HepG2 (cell line): ENCODE measurements around the gene ORC3. TPM values are rescaled to one million over a fixed set of nuclear protein-coding genes. Genes with fewer than 3 reads are reported as not detected.
A peak's percentile ranks its signal among the peaks of the same experiment; 100 is the strongest.

ENCODE experiments used
- BCL6 ChIP-seq: IDR thresholded peaks from 2 replicates; pipeline ENCODE4 v1.6.1; 2016; ENCODE audit warnings: missing genetic modification reagents, missing compliant biosample characterization
- CREB1 ChIP-seq, 2 experiments: fragments of 450-650 bp in 1 of 2; IDR thresholded peaks; 2 replicates each; pipeline ENCODE4 v1.6.1; 2016 to 2017; ENCODE audit warnings: control low read depth in 1 of 2, mild to moderate bottlenecking in 1 of 2, missing compliant biosample characterization in 1 of 2, missing genetic modification characterization in 1 of 2
- DNMT1 ChIP-seq: sonication (generic); formaldehyde crosslinking; IDR thresholded peaks from 2 replicates; pipeline ENCODE4 v1.5.1; 2020; ENCODE audit warnings: mild to moderate bottlenecking, missing genetic modification reagents
- EP300 ChIP-seq, 3 experiments: sonication (generic) in 1 of 3; formaldehyde crosslinking in 1 of 3; IDR thresholded peaks; 2 replicates each; pipeline versions ENCODE4 v1.5.1 to v1.6.1; 2011 to 2020; ENCODE audit warnings: low read depth in 2 of 3, low read length in 2 of 3, borderline replicate concordance in 1 of 3, improper control_type of control experiment in 1 of 3, mild to moderate bottlenecking in 1 of 3, missing genetic modification reagents in 1 of 3, moderate library complexity in 1 of 3
- FOSL2 ChIP-seq: sonication (generic); formaldehyde crosslinking; IDR thresholded peaks from 2 replicates; pipeline ENCODE4 v1.4.0; 2020; ENCODE audit warnings: missing genetic modification reagents
- FOXP1 ChIP-seq, 2 experiments: fragments of 450-650 bp in 1 of 2; IDR thresholded peaks; 2 replicates each; pipeline ENCODE4 v1.6.1; 2017 to 2018; ENCODE audit warnings: antibody characterized with exemption in 1 of 2
- GATAD2A ChIP-seq: IDR thresholded peaks from 2 replicates; pipeline ENCODE4 v1.6.1; 2016
- HDAC1 ChIP-seq: sonication (generic); formaldehyde crosslinking; IDR thresholded peaks from 2 replicates; pipeline ENCODE4 v1.5.1; 2020; ENCODE audit warnings: mild to moderate bottlenecking, missing genetic modification reagents
- KDM1A ChIP-seq: IDR thresholded peaks from 2 replicates; pipeline ENCODE4 v1.6.1; 2016; ENCODE audit warnings: missing compliant biosample characterization
- MAFK ChIP-seq, 2 experiments: IDR thresholded peaks in 1 of 2; conservative IDR thresholded peaks in 1 of 2; 2 replicates each; pipeline ENCODE4 v1.6.1; 2011; ENCODE audit warnings: improper control_type of control experiment in 2 of 2, low read length in 2 of 2
- MXD4 ChIP-seq: IDR thresholded peaks from 2 replicates; pipeline ENCODE4 v1.6.1; 2016; ENCODE audit warnings: mild to moderate bottlenecking, missing biosample characterization, missing genetic modification reagents
- NONO ChIP-seq, 2 experiments: fragments of 450-650 bp in 1 of 2; sonication (generic) in 1 of 2; formaldehyde crosslinking in 1 of 2; IDR thresholded peaks in 1 of 2; conservative IDR thresholded peaks in 1 of 2; 2 replicates each; pipeline versions ENCODE4 v1.6.1 to v1.8.0; 2017 to 2022; ENCODE audit warnings: mild to moderate bottlenecking in 1 of 2, missing genetic modification reagents in 1 of 2, moderate library complexity in 1 of 2
- NR2C2 ChIP-seq: sonication (generic); formaldehyde crosslinking; IDR thresholded peaks from 2 replicates; pipeline ENCODE4 v1.4.0; 2020; ENCODE audit warnings: missing genetic modification reagents, mild to moderate bottlenecking, moderate library complexity, borderline replicate concordance
- RARA ChIP-seq: IDR thresholded peaks from 2 replicates; pipeline ENCODE4 v1.6.1; 2016; ENCODE audit warnings: missing genetic modification reagents, missing compliant biosample characterization
- SNAI1 ChIP-seq: sonication (generic); formaldehyde crosslinking; IDR thresholded peaks from 2 replicates; pipeline ENCODE4 v1.5.0; 2020; ENCODE audit warnings: mild to moderate bottlenecking, missing genetic modification reagents, borderline replicate concordance
- SOX5 ChIP-seq: IDR thresholded peaks from 2 replicates; pipeline ENCODE4 v1.6.1; 2016; ENCODE audit warnings: borderline replicate concordance
- ZNF329 ChIP-seq: sonication (generic); formaldehyde crosslinking; IDR thresholded peaks from 2 replicates; pipeline ENCODE4 v1.9.0; 2021; ENCODE audit warnings: low read depth, mild to moderate bottlenecking, missing genetic modification reagents
- ZNF75D ChIP-seq: sonication (generic); formaldehyde crosslinking; IDR thresholded peaks from 2 replicates; pipeline ENCODE4 v1.8.1; 2023; ENCODE audit warnings: missing genetic modification reagents, mild to moderate bottlenecking, borderline replicate concordance
- polyA plus RNA-seq, 8 experiments: library from polyadenylated mRNA; depleted of rRNA in 3 of 8; stranded (reverse) in 7 of 8; unstranded in 1 of 8; fragments of >200 nt; fragmentation: Illumina TruSeq in 4 of 8; extraction: Trizol in 4 of 8; gene quantifications; 2 replicates each; pipeline versions ENCODE4 v1.2.1 to v1.2.3, GENCODE V29; 2011 to 2016; ENCODE audit warnings: low read depth in 4 of 8, missing spikeins in 1 of 8, mixed read lengths in 1 of 8; ENCODE audit not compliant: insufficient read depth in 1 of 8
- total RNA-seq, 5 experiments: library from RNA; depleted of rRNA; stranded (reverse); fragments of >200 nt; fragmentation: Illumina TruSeq; extraction: Trizol; gene quantifications; 2 replicates each; pipeline ENCODE4 v1.2.3, GENCODE V29; 2016; ENCODE audit warnings: low read depth in 1 of 5
- TF ChIP-seq, protein P1 (sequence below): IDR thresholded peaks from 2 replicates; pipeline ENCODE4 v1.6.1; 2012; ENCODE audit warnings: low read depth, low read length, improper control_type of control experiment
- TF ChIP-seq, protein P2 (sequence below): sonication (generic); formaldehyde crosslinking; IDR thresholded peaks from 2 replicates; pipeline ENCODE4 v1.8.1; 2023; ENCODE audit warnings: missing genetic modification reagents, mild to moderate bottlenecking, borderline replicate concordance
- TF ChIP-seq, protein P3 (sequence below): sonication (generic); formaldehyde crosslinking; IDR thresholded peaks from 2 replicates; pipeline ENCODE4 v1.4.0; 2020; ENCODE audit warnings: missing genetic modification reagents
- TF ChIP-seq, protein P4 (sequence below), 2 experiments: sonication (generic) in 1 of 2; formaldehyde crosslinking in 1 of 2; IDR thresholded peaks; 2 replicates each; pipeline versions ENCODE4 v1.4.0 to v1.6.1; 2018 to 2020; ENCODE audit warnings: missing genetic modification reagents in 2 of 2, borderline replicate concordance in 1 of 2, low read depth in 1 of 2, mild to moderate bottlenecking in 1 of 2, missing biosample characterization in 1 of 2

Gene ORC3
- total and polyA plus RNA-seq, 2 of the 13 experiments (the other 11 are each of a cell fraction or from before 2014, with no cell fraction given), result 21.8 to 43.5 TPM

DNA sequence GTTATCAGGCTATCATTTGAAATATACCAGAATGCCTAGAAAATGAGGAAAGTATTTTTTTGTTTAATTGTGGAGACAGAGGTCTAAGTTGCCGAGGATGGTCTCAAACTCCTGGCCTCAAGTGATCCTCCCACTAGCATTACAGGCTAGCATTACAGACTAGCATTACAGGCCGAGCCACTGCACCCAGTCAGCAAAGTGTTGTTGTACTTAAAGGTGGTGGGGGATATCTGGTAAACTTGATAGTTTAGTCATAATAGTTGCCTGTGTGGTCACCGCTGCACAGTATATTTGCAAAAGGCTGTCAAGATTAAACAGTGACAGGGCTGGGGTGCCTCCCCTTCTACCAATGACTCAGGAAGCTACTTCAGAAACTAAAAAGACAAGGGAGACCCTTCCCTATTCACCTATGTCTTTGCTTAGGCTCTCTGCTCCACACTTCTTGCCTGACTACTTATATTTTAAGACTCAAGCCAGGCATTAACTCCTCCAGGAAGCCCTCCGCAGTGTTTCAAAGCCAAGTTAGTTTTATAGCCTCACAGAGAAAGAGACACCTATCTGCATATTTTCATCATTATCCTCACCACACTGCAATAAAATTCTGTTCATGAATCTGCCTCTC lies 115.2 kb downstream of the ORC3 start (continued):
- 0 out of 2 replicates have a peak, but pooled peaks have one; percentile 18 for TF ChIP-seq SOX5 (CRISPR knock-in tag)
- peak; percentile 60 for TF ChIP-seq FOSL2 (CRISPR knock-in tag)
- no peak for TF ChIP-seq CREB1 (IDR thresholded peaks at IDR 0.05)
- 0 out of 2 replicates have a peak, but pooled peaks have one; percentile 5 for TF ChIP-seq CREB1 (CRISPR knock-in tag; IDR thresholded peaks at IDR 0.05)
- TF ChIP-seq GATAD2A (CRISPR knock-in tag), result peak; percentile 51
- TF ChIP-seq, protein P1, sequence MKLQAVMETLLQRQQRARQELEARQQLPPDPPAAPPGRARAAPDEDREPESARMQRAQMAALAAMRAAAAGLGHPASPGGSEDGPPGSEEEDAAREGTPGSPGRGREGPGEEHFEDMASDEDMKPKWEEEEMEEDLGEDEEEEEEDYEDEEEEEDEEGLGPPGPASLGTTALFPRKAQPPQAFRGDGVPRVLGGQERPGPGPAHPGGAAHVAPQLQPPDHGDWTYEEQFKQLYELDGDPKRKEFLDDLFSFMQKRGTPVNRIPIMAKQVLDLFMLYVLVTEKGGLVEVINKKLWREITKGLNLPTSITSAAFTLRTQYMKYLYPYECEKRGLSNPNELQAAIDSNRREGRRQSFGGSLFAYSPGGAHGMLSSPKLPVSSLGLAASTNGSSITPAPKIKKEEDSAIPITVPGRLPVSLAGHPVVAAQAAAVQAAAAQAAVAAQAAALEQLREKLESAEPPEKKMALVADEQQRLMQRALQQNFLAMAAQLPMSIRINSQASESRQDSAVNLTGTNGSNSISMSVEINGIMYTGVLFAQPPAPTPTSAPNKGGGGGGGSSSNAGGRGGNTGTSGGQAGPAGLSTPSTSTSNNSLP, result peak; percentile 34; the same call in 1 of the 2 replicates
- TF ChIP-seq, protein P2, sequence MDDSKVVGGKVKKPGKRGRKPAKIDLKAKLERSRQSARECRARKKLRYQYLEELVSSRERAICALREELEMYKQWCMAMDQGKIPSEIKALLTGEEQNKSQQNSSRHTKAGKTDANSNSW (CRISPR knock-in tag), result no peak
- TF ChIP-seq, protein P3, sequence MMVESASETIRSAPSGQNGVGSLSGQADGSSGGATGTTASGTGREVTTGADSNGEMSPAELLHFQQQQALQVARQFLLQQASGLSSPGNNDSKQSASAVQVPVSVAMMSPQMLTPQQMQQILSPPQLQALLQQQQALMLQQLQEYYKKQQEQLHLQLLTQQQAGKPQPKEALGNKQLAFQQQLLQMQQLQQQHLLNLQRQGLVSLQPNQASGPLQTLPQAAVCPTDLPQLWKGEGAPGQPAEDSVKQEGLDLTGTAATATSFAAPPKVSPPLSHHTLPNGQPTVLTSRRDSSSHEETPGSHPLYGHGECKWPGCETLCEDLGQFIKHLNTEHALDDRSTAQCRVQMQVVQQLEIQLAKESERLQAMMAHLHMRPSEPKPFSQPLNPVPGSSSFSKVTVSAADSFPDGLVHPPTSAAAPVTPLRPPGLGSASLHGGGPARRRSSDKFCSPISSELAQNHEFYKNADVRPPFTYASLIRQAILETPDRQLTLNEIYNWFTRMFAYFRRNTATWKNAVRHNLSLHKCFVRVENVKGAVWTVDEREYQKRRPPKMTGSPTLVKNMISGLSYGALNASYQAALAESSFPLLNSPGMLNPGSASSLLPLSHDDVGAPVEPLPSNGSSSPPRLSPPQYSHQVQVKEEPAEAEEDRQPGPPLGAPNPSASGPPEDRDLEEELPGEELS, result peak; percentile 36; the same call in 1 of the 2 replicates
- TF ChIP-seq BCL6 (CRISPR knock-in tag), result no peak
- no peak for TF ChIP-seq HDAC1 (CRISPR knock-in tag)
- no peak for TF ChIP-seq ZNF75D (CRISPR knock-in tag)
- no peak for TF ChIP-seq MXD4 (CRISPR knock-in tag)
- no peak for TF ChIP-seq SNAI1 (CRISPR knock-in tag)
- TF ChIP-seq NR2C2 (CRISPR knock-in tag), result no peak
- no peak for TF ChIP-seq ZNF329 (CRISPR knock-in tag)
- TF ChIP-seq RARA (CRISPR knock-in tag), result 0 out of 2 replicates have a peak, but pooled peaks have one; percentile 8
- no peak for TF ChIP-seq NONO (IDR thresholded peaks at IDR 0.05)
- TF ChIP-seq NONO (CRISPR knock-in tag; conservative IDR thresholded peaks at IDR 0.05), result 0 out of 2 replicates have a peak, but pooled peaks have one; percentile 23
- no peak for TF ChIP-seq KDM1A (CRISPR knock-in tag)
- TF ChIP-seq MAFK (conservative IDR thresholded peaks at IDR 0.05 in 1 of 2, IDR thresholded peaks at IDR 0.05 in 1 of 2; ENCODE audit: low read length in 2 of 2), result peak in 1 of 2 experiments; percentile 24; a peak in 2 of 4 replicates
- TF ChIP-seq EP300 (IDR thresholded peaks at IDR 0.05; ENCODE audit: low read depth in 2 of 2, low read length in 2 of 2), result peak in 1 of 2 experiments; percentile 27; a peak in 1 of 4 replicates
- no peak for TF ChIP-seq EP300 (CRISPR knock-in tag; IDR thresholded peaks at IDR 0.05; ENCODE audit: borderline replicate concordance)
- no peak for TF ChIP-seq FOXP1 (IDR thresholded peaks at IDR 0.05)
- peak; percentile 28; the same call in 1 of the 2 replicates for TF ChIP-seq FOXP1 (CRISPR knock-in tag; IDR thresholded peaks at IDR 0.05)
- no peak for TF ChIP-seq DNMT1 (CRISPR knock-in tag)
- TF ChIP-seq, protein P4, sequence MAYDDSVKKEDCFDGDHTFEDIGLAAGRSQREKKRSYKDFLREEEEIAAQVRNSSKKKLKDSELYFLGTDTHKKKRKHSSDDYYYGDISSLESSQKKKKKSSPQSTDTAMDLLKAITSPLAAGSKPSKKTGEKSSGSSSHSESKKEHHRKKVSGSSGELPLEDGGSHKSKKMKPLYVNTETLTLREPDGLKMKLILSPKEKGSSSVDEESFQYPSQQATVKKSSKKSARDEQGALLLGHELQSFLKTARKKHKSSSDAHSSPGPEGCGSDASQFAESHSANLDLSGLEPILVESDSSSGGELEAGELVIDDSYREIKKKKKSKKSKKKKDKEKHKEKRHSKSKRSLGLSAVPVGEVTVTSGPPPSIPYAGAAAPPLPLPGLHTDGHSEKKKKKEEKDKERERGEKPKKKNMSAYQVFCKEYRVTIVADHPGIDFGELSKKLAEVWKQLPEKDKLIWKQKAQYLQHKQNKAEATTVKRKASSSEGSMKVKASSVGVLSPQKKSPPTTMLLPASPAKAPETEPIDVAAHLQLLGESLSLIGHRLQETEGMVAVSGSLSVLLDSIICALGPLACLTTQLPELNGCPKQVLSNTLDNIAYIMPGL (CRISPR knock-in tag; IDR thresholded peaks at IDR 0.05; ENCODE audit: borderline replicate concordance in 1 of 2, low read depth in 1 of 2), result no peak
